ENCODE data around the gene RAB11FIP2. TPM values are rescaled to one million over a fixed set of nuclear protein-coding genes. Genes with fewer than 3 reads are reported as not detected.

The RAB11FIP2 gene
- total and polyA plus RNA-seq, 9 donors: 11.0 to 28.6 (median 18.6) TPM

- H3K4me1 ChIP-seq (ENCODE audit: control insufficient read depth, insufficient read depth, low read length): no peaks in the 10 kb centered on the region
Observed at GRCh38 chr10:118036281-118036875, 10.4 kb downstream of the RAB11FIP2 start.

GRCh38 chr10:118035354-118036005, 11.3 kb downstream of the RAB11FIP2 start:
- DNase-seq: no peak
- H3K27ac ChIP-seq (ENCODE audit: low read length): no peak overlapping the region
- peaks cover 14% of the 10 kb centered on the region for H3K36me3 ChIP-seq (ENCODE audit: control insufficient read depth, insufficient read depth, low read length)
- no peaks in the 10 kb centered on the region for H3K4me1 ChIP-seq (ENCODE audit: control insufficient read depth, insufficient read depth, low read length)
- H3K9me3 ChIP-seq (replicated peaks; ENCODE audit: control insufficient read depth, low read depth, low read length): no peaks in the 10 kb centered on the region
- H3K27me3 ChIP-seq (ENCODE audit: control insufficient read depth, insufficient read depth, low read length): no peaks in the 10 kb centered on the region
- no CpG with 5 or more reads among the region's 7 CpGs for WGBS (ENCODE audit: insufficient coverage)
- H3K4me3 ChIP-seq (ENCODE audit: low read length): no peak overlapping the region

More at GRCh38 chr10:118036281-118036875, 10.4 kb downstream of the RAB11FIP2 start:
- H3K36me3 ChIP-seq (ENCODE audit: control insufficient read depth, insufficient read depth, low read length): peaks cover 14% of the 10 kb centered on the region
- WGBS (ENCODE audit: insufficient coverage): no CpG with 5 or more reads among the region's 4 CpGs
- H3K27me3 ChIP-seq (ENCODE audit: control insufficient read depth, insufficient read depth, low read length): no peaks in the 10 kb centered on the region
- no peaks in the 10 kb centered on the region for H3K9me3 ChIP-seq (replicated peaks; ENCODE audit: control insufficient read depth, low read depth, low read length)
- H3K4me3 ChIP-seq (ENCODE audit: low read length): no peak overlapping the region
- DNase-seq: no peak
- no peak overlapping the region for H3K27ac ChIP-seq (ENCODE audit: low read length)

DNA sequence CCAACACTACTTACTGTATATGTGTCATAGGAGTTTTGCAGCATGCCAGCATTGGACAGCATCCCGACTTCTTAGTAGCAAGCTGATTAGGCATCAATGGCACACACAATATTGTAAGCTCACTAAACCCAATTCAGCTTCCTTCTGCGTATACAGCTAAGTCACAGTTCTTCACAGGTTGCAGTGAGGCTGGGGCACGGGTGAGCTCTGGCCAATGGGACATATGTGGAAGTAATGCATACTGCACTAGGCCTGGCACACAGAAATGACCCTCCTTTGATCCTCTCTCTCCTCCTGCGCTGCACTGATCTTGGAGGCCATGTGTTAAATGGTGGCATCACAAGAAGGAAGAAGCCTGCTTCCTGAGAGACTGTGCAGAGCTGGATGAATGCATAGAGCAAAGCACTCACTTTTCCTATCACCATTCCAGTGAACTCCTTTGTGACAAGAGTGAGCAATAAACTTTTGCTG, 11.9 kb downstream of the RAB11FIP2 start:
- Histone ChIP-seq H3K4me3 (ENCODE audit: low read length) (no peak overlapping the region), H3K27me3 (ENCODE audit: control insufficient read depth, insufficient read depth, low read length) (no peaks in the 10 kb centered on the region), H3K9me3 (replicated peaks; ENCODE audit: control insufficient read depth, low read depth, low read length) (no peaks in the 10 kb centered on the region), H3K36me3 (ENCODE audit: control insufficient read depth, insufficient read depth, low read length) (peaks cover 14% of the 10 kb centered on the region), H3K4me1 (ENCODE audit: control insufficient read depth, insufficient read depth, low read length) (no peaks in the 10 kb centered on the region), H3K27ac (ENCODE audit: low read length) (no peak overlapping the region)
- WGBS (ENCODE audit: insufficient coverage): 83% methylated on average over 1 of the region's 4 CpGs
- no peak for DNase-seq

- Histone ChIP-seq H3K36me3 (ENCODE audit: control insufficient read depth, insufficient read depth, low read length) (peaks cover 12% of the 10 kb centered on the region), H3K9me3 (replicated peaks; ENCODE audit: control insufficient read depth, low read depth, low read length) (no peaks in the 10 kb centered on the region), H3K4me3 (ENCODE audit: low read length) (no peak overlapping the region), H3K4me1 (ENCODE audit: control insufficient read depth, insufficient read depth, low read length) (no peaks in the 10 kb centered on the region), H3K27me3 (ENCODE audit: control insufficient read depth, insufficient read depth, low read length) (no peaks in the 10 kb centered on the region), H3K27ac (ENCODE audit: low read length) (no peak overlapping the region)
- WGBS (ENCODE audit: insufficient coverage): 86% methylated on average over 3 of the region's 7 CpGs
- DNase-seq: no peak
Observed at GRCh38 chr10:118033905-118034304, 12.8 kb downstream of the RAB11FIP2 start.

- WGBS (ENCODE audit: insufficient coverage): 77% methylated on average over 2 of the region's 4 CpGs
Observed at GRCh38 chr10:118032564-118032963, 14.2 kb downstream of the RAB11FIP2 start.

DNA sequence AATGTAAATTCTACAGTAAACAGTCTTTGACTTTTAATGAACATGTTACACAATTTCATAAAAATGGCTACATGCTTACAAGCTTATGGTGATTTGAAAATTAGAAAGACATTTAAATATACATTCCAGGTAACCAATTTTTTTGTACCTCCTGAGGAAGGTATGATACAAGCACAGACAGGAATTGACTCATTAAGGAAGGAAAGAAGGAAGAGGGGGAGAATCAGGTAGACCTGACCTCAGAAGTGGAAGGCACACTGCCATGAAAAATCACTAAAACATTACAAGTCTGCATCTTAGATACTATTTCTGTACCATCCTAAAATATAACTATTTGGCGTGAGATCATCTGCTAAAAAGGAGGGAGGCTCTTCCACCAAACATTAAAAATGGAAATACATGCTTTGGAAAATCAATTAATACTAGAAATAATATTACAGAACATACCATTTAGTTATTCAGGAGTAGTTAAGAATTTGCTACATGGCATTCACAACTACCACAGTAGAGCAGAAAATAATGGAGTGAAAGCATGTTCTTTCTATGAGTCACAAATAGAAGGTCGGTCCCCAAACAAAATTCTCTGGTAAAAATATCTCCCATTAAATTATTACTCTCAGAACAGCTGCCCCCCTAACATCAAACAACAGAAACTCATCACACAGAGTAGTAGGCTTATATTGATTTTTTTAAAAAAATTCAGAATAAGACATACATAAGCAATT, 15.2 kb downstream of the RAB11FIP2 start:
- Histone ChIP-seq H3K9me3 (replicated peaks; ENCODE audit: control insufficient read depth, low read depth, low read length) (no peaks in the 10 kb centered on the region), H3K27me3 (ENCODE audit: control insufficient read depth, insufficient read depth, low read length) (no peaks in the 10 kb centered on the region), H3K4me1 (ENCODE audit: control insufficient read depth, insufficient read depth, low read length) (no peaks in the 10 kb centered on the region), H3K27ac (ENCODE audit: low read length) (no peak overlapping the region), H3K36me3 (ENCODE audit: control insufficient read depth, insufficient read depth, low read length) (peaks cover 12% of the 10 kb centered on the region), H3K4me3 (ENCODE audit: low read length) (no peak overlapping the region)
- DNase-seq: no peak
- WGBS (ENCODE audit: insufficient coverage): no CpG with 5 or more reads among the region's 2 CpGs

More at GRCh38 chr10:118032564-118032963, 14.2 kb downstream of the RAB11FIP2 start:
- H3K9me3 ChIP-seq (replicated peaks; ENCODE audit: control insufficient read depth, low read depth, low read length): no peaks in the 10 kb centered on the region
- H3K27ac ChIP-seq (ENCODE audit: low read length): no peak overlapping the region
- no peak for DNase-seq
- H3K27me3 ChIP-seq (ENCODE audit: control insufficient read depth, insufficient read depth, low read length): no peaks in the 10 kb centered on the region
- no peak overlapping the region for H3K4me3 ChIP-seq (ENCODE audit: low read length)
- H3K36me3 ChIP-seq (ENCODE audit: control insufficient read depth, insufficient read depth, low read length): peaks cover 12% of the 10 kb centered on the region
- no peaks in the 10 kb centered on the region for H3K4me1 ChIP-seq (ENCODE audit: control insufficient read depth, insufficient read depth, low read length)

GRCh38 chr10:118028619-118029018, 18.1 kb downstream of the RAB11FIP2 start:
- H3K27ac ChIP-seq (ENCODE audit: low read length): no peak overlapping the region
- H3K4me3 ChIP-seq (ENCODE audit: low read length): no peak overlapping the region
- H3K27me3 ChIP-seq (ENCODE audit: control insufficient read depth, insufficient read depth, low read length): no peaks in the 10 kb centered on the region
- peaks cover 3% of the 10 kb centered on the region for H3K4me1 ChIP-seq (ENCODE audit: control insufficient read depth, insufficient read depth, low read length)
- H3K9me3 ChIP-seq (replicated peaks; ENCODE audit: control insufficient read depth, low read depth, low read length): no peaks in the 10 kb centered on the region
- DNase-seq: no peak
- peaks cover 11% of the 10 kb centered on the region for H3K36me3 ChIP-seq (ENCODE audit: control insufficient read depth, insufficient read depth, low read length)

GRCh38 chr10:118027397-118027796, 19.3 kb downstream of the RAB11FIP2 start:
- peaks cover 4% of the 10 kb centered on the region for H3K36me3 ChIP-seq (ENCODE audit: control insufficient read depth, insufficient read depth, low read length)
- no peaks in the 10 kb centered on the region for H3K27me3 ChIP-seq (ENCODE audit: control insufficient read depth, insufficient read depth, low read length)
- H3K4me3 ChIP-seq (ENCODE audit: low read length): no peak overlapping the region
- H3K4me1 ChIP-seq (ENCODE audit: control insufficient read depth, insufficient read depth, low read length): peaks cover 3% of the 10 kb centered on the region
- WGBS (ENCODE audit: insufficient coverage): no CpG with 5 or more reads among the region's 2 CpGs
- no peak overlapping the region for H3K27ac ChIP-seq (ENCODE audit: low read length)
- H3K9me3 ChIP-seq (replicated peaks; ENCODE audit: control insufficient read depth, low read depth, low read length): no peaks in the 10 kb centered on the region
- no peak for DNase-seq

- H3K4me3 ChIP-seq (ENCODE audit: low read length): no peak overlapping the region
- peaks cover 3% of the 10 kb centered on the region for H3K4me1 ChIP-seq (ENCODE audit: control insufficient read depth, insufficient read depth, low read length)
- no peaks in the 10 kb centered on the region for H3K27me3 ChIP-seq (ENCODE audit: control insufficient read depth, insufficient read depth, low read length)
- no peak for DNase-seq
- no peak overlapping the region for H3K27ac ChIP-seq (ENCODE audit: low read length)
- peaks cover 4% of the 10 kb centered on the region for H3K36me3 ChIP-seq (ENCODE audit: control insufficient read depth, insufficient read depth, low read length)
- no CpG with 5 or more reads among the region's 4 CpGs for WGBS (ENCODE audit: insufficient coverage)
- no peaks in the 10 kb centered on the region for H3K9me3 ChIP-seq (replicated peaks; ENCODE audit: control insufficient read depth, low read depth, low read length)
Observed at GRCh38 chr10:118026936-118027335, 19.8 kb downstream of the RAB11FIP2 start.

DNA sequence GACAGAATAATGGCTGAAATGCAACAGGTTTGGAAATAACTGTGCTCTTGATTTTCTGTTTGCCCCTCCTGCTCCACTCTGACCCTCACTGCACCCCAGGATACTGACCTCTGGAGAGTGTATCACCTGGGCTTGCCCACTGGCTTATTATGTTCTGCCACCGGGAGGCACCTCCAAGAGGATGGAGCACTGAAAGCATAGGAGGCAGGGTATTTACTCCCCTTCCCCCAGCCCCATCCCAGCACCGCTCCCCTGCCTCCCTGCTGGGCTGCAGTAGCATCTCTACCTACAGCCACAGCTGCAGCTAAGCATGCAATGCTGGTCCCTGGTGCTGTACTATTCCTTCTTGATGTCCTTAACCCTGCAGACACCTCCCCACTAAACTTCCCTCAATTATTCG, 26.4 kb downstream of the RAB11FIP2 start:
- Histone ChIP-seq H3K36me3 (ENCODE audit: control insufficient read depth, insufficient read depth, low read length) (peaks cover 6% of the 10 kb centered on the region), H3K27ac (ENCODE audit: low read length) (no peak overlapping the region), H3K9me3 (replicated peaks; ENCODE audit: control insufficient read depth, low read depth, low read length) (no peaks in the 10 kb centered on the region), H3K4me1 (ENCODE audit: control insufficient read depth, insufficient read depth, low read length) (peaks cover 6% of the 10 kb centered on the region), H3K27me3 (ENCODE audit: control insufficient read depth, insufficient read depth, low read length) (no peaks in the 10 kb centered on the region), H3K4me3 (ENCODE audit: low read length) (no peak overlapping the region)
- no peak for DNase-seq
- WGBS (ENCODE audit: insufficient coverage): 50% methylated on average over 2 of the region's 3 CpGs

Measured in muscle of leg (tissue), 11 donors.